D721Med (cell line): ENCODE measurements around the gene OR52A5.

Experiments used
- DNase-seq: peaks from one replicate; pipeline ENCODE4 v3.0.0; 2011; ENCODE audit warnings: low spot score; ENCODE audit not compliant: insufficient read length
- FAIRE-seq: peaks from 2 replicates; lab custom pipeline; 2011; peaks lifted over from hg19 to GRCh38; lab: Jason Lieb, UNC
- TF ChIP-seq, protein P1 (sequence below): IDR thresholded peaks from 2 replicates; pipeline ENCODE4 v1.5.1; 2012; ENCODE audit warnings: mild to moderate bottlenecking, control low read depth; ENCODE audit not compliant: insufficient read depth; ENCODE audit errors: missing control alignments

OR52A5 gene

DNA sequence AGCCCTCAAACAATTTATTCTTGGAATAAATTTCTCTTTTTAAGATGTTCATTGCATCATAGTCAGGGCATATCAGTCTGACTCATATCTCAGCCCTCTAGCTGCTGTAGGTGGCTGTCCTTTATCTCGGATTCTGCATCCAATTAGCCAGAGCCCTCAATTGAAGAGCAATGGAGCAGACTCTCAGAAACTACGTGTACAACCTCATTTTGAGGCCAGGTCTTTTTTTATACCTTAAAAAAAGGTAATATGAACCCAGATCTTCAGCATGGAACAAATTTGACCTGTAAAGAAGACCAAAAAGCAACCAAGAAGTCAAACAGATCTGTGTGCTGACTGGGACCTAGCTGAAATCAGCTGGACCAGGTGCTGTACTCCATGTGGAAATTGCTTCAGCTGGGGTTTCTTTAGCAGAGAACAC, 8.7 kb downstream of the OR52A5 start:
- TF ChIP-seq, protein P1, sequence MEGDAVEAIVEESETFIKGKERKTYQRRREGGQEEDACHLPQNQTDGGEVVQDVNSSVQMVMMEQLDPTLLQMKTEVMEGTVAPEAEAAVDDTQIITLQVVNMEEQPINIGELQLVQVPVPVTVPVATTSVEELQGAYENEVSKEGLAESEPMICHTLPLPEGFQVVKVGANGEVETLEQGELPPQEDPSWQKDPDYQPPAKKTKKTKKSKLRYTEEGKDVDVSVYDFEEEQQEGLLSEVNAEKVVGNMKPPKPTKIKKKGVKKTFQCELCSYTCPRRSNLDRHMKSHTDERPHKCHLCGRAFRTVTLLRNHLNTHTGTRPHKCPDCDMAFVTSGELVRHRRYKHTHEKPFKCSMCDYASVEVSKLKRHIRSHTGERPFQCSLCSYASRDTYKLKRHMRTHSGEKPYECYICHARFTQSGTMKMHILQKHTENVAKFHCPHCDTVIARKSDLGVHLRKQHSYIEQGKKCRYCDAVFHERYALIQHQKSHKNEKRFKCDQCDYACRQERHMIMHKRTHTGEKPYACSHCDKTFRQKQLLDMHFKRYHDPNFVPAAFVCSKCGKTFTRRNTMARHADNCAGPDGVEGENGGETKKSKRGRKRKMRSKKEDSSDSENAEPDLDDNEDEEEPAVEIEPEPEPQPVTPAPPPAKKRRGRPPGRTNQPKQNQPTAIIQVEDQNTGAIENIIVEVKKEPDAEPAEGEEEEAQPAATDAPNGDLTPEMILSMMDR, result no peak
- FAIRE-seq (no peak), DNase-seq (no peak)

DNA sequence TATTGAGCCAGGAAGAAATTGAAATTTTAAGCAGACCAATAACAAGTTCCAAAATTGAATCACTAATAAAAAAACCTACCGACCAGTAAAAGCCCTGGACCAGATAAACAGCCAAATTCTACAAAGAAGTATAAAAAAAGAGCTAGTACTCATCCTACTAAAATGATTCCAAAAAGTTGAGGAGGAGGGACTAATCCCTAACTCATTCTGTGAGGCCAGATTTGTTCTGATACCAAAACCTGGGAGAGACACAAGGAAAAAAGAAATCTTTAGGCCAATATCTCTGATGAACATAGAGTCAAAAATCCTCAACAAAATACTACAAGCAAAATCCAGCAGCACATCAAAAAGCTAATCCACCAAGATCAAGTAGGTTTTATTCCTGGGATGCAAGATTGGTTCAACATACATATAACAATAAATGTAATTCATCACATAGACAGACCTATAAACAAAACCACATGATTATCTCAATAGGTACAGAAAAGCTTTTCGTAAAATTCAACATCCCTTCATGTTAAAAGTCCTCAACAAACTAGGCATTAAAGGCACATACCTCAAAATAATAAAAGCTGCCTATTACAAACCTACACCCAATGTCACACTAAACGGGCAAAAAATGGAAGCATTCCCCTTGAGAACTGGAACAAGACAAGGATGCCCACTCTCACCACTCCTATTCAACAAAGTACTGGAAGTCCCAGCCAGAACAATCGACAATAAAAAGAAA, 13.1 kb downstream of the OR52A5 start:
- FAIRE-seq (no peak), DNase-seq (no peak)
- TF ChIP-seq, protein P1, result no peak

DNA sequence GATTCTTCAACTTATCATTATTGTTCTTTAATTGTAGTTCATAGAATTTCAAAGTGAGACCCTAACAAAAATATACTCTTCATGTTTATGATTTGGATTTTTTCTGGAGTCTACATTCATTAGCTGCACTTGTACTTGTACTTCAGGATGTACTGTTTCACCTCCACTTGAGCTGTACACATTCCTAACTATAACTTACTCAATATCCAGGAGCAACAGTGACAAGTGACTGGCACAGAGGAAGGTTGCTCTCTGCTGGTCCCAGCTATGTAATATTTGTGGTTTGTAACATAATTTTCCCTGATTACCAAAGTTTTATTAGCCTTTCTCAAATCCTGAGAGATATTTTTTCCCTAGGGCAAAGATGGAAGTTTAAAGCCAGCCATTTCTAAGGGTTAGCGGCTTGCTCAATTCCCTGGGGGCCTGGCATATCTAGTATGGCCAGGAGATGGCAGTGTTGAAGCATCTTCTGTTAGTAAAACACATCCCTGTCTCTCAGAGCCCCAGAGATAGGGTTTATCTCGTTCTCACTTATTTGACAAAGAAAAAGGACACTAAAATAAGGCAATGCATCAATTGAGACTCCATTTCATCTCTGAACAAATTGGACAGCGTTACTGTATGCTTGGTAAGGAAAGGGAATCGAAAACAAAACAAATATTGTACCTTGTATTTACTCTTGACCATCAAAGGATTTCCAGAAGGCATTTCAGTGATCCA, 14.2 kb downstream of the OR52A5 start:
- DNase-seq, result no peak
- no peak for FAIRE-seq
- TF ChIP-seq, protein P1, result peak; percentile 67

DNA sequence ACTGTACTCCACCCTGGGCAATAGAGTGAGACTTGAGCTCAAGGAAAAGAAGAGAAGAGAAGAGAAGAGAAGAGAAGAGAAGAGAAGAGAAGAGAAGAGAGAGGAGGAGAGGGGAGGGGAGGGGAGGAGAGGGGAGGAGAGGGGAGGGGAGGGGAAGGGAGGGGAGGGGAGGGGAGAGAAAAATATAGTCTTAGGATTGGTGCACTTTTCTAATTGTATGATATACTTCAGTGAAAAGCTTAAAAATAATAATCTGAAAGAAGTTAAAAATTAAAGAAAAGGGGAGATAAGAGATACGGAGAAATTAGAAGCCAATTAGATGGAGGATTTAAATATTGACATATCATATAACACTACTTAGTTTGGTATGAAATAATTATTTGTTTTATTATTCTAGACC, 19.3 kb downstream of the OR52A5 start:
- TF ChIP-seq, protein P1, result no peak
- FAIRE-seq (no peak), DNase-seq (no peak)

DNA sequence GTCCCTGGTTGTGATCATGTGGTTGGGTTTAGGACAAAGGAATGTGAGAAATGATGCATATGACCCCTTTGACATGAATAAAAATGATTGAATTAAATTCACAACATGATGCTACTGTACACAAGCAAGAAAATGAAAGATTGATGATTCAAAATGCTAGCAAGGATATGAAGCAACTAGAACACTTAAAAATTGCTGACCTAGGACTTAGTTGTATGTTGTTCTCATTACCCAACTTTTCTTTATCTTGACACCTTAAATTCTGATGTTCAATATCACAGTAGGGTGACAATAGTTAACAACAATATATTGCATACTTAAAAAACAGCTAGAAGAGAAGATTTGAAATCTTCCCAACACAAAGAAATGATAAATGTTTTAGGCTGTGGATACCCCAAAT, 20.6 kb downstream of the OR52A5 start:
- TF ChIP-seq, protein P1, result no peak
- no peak for DNase-seq
- no peak for FAIRE-seq

DNA sequence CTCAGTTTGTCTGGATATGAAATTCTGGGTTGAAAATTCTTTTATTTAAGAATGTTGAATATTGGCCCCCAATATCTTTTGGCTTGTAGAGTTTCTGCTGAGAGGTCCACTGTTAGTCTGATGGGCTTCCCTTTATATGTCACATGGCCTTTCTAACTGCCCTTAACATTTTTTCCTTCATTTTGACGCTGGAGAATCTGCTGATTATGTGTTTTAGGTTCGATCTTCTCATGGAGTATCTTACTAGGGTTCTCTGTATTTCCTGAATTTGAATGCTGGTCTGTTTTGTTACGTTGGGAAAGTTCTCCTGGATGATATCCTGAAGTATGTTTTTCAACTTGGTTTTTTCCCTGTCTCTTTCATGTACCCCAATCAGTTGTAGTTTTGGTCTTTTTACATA, 22.8 kb downstream of the OR52A5 start:
- FAIRE-seq (no peak), DNase-seq (no peak)
- TF ChIP-seq, protein P1, result no peak

DNA sequence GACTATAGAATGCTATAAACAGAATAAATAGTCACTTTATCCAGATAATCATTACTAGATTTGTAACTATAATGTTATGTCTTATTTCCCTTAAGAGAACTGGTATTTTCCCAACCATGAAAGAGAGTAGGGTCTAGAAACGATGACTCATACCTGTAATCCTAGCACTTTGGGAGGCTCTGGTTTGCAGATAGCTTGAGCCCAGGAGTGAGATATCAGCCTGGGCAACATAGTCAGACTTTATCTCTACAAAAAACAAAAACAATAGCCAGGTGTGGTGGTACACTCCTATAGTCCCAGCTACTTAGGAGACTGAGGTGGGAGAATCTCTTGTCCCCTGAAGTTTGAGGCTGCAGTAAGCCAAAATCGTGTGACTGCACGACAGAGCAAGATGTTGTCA, 30.9 kb downstream of the OR52A5 start:
- no peak for DNase-seq
- no peak for FAIRE-seq
- TF ChIP-seq, protein P1, result no peak
